CD4-positive, alpha-beta T cell treated with Interleukin-10 for 1 hour (primary cell): ENCODE results near the gene IL34.
"Not testable (repeated sequence)": the region's sequence is repeated elsewhere in the genome, so short reads cannot be mapped to it uniquely, and the experiment has no call there.

Source experiments
- DNase-seq: peaks from one replicate; pipeline ENCODE4 v3.0.0-alpha.2; 2020

The IL34 gene

DNA sequence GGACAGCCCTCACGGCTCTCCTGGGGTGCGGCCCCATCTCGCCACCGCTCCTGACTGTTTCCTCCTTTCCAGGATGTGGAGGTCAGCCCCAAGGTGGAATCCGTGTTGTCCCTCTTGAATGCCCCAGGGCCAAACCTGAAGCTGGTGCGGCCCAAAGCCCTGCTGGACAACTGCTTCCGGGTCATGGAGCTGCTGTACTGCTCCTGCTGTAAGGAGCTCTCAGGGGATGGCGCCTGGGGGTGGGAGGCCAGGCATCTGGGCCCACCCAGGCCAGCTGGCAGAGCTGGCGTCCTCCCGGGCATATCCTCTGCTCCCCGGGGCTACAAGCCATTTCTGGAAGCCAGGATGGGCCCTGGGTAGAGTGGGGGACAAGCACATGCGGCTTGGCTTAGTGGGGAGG is 13.2 kb downstream of the IL34 start:
- DNase-seq = no peak

- no peak for DNase-seq
Measured at GRCh38 chr16:70659953-70660671, 13.8 kb downstream of the IL34 start.

- no peak for DNase-seq
Measured at GRCh38 chr16:70660672-70661350, 14.5 kb downstream of the IL34 start.

DNA sequence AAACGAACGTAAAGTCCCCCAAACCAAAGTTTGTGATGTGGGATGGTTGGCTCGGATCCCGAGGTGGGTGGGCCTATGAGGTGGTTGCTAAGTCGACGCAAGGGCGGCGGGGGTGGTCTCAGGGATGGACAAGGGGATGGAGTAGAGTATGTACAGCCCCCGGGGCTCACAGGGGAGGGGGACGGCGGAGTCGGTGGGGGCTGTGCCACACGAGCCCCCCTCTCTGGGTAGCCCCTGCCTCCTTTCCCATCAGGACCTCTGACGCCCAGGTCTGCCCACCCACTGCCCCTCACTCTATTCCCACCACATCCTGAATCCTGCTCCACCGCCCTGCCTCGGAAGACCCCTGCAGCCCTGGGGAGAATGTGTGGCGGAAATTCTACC is 15.2 kb downstream of the IL34 start:
- DNase-seq = no peak

DNA sequence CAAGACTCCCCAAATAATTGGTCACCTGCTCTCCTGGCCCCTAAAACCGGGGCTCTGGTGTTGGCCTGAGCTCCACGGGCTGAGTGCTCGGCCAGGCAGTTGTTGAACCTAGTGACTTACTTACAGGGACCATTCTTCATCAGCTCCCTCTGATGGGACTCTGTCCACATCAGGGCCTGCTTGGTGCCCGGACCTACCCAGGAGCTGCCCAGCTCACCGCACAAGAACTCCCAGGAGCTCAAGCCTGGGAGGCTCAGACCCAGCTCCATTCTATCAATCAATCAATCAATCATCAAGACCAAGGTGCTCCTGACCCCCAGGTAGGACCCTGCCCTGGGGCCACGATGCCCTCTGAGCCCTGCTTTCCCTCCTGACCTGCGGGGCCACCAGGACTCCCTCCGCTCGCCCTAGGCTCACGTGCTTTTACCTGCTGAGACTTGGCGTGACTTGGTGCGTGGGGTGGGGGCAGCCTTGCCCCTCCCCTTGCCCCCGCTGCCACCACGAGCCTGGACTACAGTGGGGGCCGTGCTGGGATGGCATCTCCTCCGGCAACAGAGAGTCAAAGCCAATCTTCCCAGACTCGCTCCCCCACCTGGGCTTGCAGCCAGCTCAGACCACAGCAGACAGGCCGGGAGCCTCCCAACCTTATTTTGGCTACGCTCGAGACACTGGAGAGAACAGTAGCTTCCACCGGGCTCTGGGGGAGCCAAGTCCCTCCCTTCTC is 15.7 kb downstream of the IL34 start:
- DNase-seq = no peak

DNA sequence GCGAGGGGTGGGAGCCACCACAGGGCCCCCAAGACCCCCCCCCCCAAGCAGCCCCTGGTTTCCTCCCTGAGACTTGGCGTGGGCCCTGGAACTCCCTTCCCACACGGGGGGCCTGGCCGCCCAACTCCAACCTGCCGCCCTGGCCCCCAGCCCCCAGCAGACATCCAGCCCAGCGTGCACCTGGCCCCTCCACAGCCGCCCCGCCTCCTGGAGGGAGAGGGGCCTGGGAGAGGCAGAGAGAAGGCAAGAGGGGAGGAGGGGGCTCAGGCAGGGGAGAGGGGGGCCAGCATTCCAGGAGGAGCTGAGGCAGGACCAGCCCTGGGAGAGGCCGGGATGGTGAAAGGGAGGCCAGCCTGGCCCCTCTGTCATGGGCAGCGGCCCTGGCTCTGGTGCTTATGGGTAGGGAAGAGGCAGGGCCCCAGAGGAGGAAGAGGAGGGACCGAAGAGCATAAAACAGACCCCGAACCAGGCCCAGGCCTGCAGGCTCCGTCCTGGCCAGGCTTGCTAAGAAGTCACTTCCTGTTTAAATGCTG is 16.7 kb downstream of the IL34 start:
- no peak for DNase-seq

DNA sequence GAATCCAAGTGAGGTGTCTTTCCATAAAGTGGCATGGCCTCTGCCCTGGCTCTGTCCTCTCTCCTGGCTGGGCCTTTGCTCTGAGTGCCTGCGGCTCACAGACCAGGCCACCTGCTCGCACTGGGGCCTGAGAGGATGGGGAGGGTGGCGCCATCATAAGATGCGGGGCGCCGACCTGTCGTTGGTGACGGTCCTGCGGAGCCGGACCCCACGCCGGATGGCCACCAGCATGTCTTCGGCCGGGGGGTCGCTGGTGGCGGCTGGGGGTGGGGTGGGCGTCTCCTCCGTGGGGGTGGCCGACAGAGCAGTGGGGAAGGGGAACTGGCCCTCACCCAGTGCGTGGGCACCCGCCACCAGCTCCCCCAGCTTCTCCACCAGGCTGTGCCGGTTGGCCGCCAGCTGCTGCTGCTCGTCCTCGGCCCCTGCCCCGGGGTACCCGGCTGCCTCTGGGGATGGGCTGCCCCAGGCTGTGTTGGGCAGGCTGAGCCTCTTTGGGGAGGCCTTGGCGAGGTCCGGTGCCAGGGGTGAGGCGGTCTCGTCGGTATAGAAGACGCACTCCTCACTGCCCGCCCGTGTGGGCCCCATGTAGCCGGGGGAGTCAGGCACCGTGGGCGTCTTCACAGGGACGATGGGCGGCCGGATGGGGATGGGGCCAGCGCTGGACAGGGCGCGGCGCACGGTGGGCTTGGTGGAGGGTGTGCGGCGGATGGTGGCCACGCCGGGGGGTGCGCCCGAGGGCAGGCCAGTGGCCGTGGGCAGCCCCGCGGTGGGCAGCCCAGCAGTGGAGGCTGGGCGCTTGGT is 17.4 kb downstream of the IL34 start:
- DNase-seq = no peak

- no peak for DNase-seq
Measured at GRCh38 chr16:70664325-70665112, 18.2 kb downstream of the IL34 start.

- no peak for DNase-seq
Measured at GRCh38 chr16:70665113-70665694, 18.8 kb downstream of the IL34 start.

DNA sequence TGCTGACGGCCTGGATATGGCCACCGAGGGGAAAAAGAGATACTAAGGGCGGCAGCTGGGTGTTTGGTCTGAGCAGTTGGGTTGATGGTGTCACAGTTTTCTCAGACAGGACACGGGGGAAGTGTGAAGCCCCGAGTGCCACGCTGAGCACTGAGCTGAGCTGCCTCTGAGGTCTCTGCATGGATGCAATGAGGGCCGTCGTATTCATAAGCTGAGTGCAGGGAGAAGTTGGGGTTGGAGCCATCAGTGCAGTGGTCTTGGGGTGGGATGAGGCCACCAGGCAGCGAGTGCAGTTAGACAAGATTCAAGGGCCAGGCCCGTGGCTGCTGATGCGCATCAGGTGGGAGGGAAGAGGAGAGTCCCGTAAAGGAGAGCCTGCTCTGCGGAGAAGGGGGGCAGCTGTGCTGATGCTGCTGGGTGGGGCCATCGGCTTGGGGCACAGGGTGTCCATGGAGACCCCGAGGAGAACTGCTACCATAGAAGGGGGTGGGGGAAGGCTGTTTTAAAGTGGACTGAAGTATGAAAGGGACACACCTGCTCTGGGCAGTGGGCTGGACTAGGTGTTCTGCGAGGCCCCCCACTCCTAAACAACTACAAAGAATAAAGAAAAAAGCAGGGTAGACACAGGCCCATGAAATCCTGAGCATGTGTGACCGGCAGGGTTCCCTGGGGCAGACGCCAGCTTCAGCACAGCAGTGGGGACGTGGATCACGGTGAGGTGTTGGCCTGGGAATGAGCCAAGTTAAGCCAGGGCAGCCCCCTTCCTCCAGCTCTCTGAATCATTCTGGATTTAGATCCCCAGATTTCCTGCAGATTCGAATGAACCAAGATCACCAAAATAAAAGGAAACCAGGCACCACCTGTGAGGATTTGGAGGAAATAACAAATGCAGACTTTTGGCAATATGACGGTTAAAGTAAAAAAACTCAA is 19.7 kb downstream of the IL34 start:
- DNase-seq = no peak

DNA sequence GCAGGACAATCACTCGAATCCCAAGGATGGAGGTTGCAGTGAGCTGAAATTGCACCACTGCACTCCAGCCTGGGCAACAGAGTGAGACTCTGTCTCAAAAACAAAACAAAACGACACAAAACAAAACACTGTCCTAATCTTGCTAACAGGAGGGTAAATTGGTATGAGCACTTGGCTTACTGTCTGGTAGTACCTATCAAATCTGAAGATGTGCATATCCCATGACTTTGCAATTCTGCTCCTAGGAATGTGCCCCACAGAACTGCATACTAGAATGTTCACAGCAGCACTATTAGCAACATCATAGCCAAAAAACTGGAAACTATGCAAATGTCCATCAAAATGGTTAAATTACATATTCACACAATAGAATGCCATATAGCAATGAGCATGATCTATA is 23.8 kb downstream of the IL34 start:
- DNase-seq = no peak

DNA sequence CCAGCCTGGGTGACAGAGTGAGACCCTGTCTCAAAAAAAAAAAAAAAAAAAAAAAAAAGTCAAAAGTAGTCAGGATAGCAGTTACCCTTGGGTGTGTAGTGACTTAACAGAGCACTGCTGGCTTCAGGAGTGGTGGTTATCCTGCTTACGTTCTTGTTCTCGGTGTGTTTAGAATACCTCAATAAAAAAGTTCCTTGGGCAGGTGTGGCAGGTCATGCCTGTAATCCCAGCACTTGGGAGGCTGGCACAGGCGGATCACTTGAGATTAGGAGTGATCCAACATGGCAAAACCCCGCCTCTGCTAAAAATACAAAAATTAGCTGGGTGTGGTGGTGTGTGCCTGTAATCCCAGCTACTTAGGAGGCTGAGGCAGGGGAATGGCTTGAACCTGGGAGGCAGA is 24.6 kb downstream of the IL34 start:
- DNase-seq = not testable (repeated sequence)

GRCh38 chr16:70674221-70675014 is 28.1 kb downstream of the IL34 start:
- DNase-seq = no peak

GRCh38 chr16:70675851-70676513 is 29.6 kb downstream of the IL34 start:
- no peak for DNase-seq

- DNase-seq = no peak
Measured at GRCh38 chr16:70676675-70677498, 30.5 kb downstream of the IL34 start.

DNA sequence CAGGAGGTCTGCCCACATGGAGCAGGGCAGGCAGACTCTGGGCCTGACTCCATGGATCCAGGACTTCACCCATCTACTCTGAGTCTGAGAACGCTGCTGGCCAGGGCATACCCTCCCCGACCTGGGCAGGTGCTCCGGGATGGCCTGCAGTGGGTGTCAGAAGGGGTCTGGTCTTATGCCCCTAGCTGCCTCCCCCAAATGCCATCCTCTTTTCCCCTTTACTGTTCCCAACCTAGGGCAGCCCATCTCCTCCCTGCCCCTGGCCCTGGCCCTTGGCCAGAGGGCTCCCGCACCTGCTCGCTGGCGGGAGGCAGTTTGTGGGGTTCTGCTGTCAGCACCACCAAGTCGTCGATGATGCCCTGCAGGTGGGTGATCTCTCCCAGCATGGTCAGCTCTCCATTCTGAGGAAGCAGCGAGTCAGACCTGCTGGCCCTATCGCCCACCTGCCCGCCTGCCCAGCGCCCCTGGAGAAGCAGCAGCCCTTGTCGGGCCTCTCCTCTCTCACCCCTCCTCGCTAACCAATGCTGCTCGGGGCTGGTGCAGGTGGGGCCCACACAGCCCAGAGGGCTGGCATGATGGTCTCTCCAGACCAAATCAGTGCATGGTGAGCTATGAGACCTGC is 31.3 kb downstream of the IL34 start:
- no peak for DNase-seq

- no peak for DNase-seq
Measured at GRCh38 chr16:70678121-70678897, 31.9 kb downstream of the IL34 start.
